ENCODE data around the gene SPATS2.

GRCh38 chr12:49465132-49465531 lies 97.9 kb downstream of the SPATS2 start:
- no peak for TF ChIP-seq EZH2 (IDR thresholded peaks at IDR 0.05; ENCODE audit: borderline replicate concordance, insufficient read depth, low read depth, low read length, poor library complexity, severe bottlenecking)
- TF ChIP-seq, protein P1, sequence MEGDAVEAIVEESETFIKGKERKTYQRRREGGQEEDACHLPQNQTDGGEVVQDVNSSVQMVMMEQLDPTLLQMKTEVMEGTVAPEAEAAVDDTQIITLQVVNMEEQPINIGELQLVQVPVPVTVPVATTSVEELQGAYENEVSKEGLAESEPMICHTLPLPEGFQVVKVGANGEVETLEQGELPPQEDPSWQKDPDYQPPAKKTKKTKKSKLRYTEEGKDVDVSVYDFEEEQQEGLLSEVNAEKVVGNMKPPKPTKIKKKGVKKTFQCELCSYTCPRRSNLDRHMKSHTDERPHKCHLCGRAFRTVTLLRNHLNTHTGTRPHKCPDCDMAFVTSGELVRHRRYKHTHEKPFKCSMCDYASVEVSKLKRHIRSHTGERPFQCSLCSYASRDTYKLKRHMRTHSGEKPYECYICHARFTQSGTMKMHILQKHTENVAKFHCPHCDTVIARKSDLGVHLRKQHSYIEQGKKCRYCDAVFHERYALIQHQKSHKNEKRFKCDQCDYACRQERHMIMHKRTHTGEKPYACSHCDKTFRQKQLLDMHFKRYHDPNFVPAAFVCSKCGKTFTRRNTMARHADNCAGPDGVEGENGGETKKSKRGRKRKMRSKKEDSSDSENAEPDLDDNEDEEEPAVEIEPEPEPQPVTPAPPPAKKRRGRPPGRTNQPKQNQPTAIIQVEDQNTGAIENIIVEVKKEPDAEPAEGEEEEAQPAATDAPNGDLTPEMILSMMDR (IDR thresholded peaks at IDR 0.05), result no peak
